22Rv1 (cell line): Measurements from ENCODE around the gene KRTAP10-5.
"Not testable (repeated sequence)": the region's sequence is repeated elsewhere in the genome, so short reads cannot be mapped to it uniquely, and the experiment has no call there.

Experiments used
- H3K27ac ChIP-seq: fragments of 450-650 bp; 2 replicates; pipeline ENCODE4 v1.5.1; 2017
- CTCF ChIP-seq: fragments of 450-650 bp; IDR thresholded peaks from 2 replicates; pipeline ENCODE4 v1.5.1; 2017; ENCODE audit warnings: mild to moderate bottlenecking
- ZFX ChIP-seq: fragments of 450-650 bp; IDR thresholded peaks from 2 replicates; pipeline ENCODE4 v1.6.1; 2017; ENCODE audit warnings: antibody characterized with exemption, borderline replicate concordance

The KRTAP10-5 gene

GRCh38 chr21:44576025-44576420, 4.4 kb downstream of the KRTAP10-5 start:
- H3K27ac ChIP-seq, result no peak overlapping the region
- no peak for TF ChIP-seq ZFX
- no peak for TF ChIP-seq CTCF

- TF ChIP-seq CTCF, result no peak
- H3K27ac ChIP-seq, result no peak overlapping the region
Measured at GRCh38 chr21:44575307-44576024, 4.9 kb downstream of the KRTAP10-5 start.

- H3K27ac ChIP-seq, result no peak overlapping the region
- TF ChIP-seq ZFX (no peak), CTCF (0 out of 2 replicates have a peak, but pooled peaks have one; percentile 12)
Measured at GRCh38 chr21:44574457-44575306, 5.7 kb downstream of the KRTAP10-5 start.

- H3K27ac ChIP-seq, result not testable (repeated sequence)
Measured at GRCh38 chr21:44573630-44574456, 6.6 kb downstream of the KRTAP10-5 start, which contains the start of gene KRTAP10-4. Gene KRTAP10-4 (plus strand): TSS chr21:44573729. CDS start chr21:44573759, 30 bp downstream.

- no peak overlapping the region for H3K27ac ChIP-seq
- no peak for TF ChIP-seq ZFX
- TF ChIP-seq CTCF, result no peak
Measured at GRCh38 chr21:44572959-44573583, 7.3 kb downstream of the KRTAP10-5 start.

- no peak overlapping the region for H3K27ac ChIP-seq
- TF ChIP-seq CTCF, result no peak
Measured at GRCh38 chr21:44571844-44572782, 8.3 kb downstream of the KRTAP10-5 start.
